22Rv1 (cell line): ENCODE data around the gene HECA.

Experiments used
- H3K27ac ChIP-seq: fragments of 450-650 bp; 2 replicates; pipeline ENCODE4 v1.5.1; 2017
- ZFX ChIP-seq: fragments of 450-650 bp; IDR thresholded peaks from 2 replicates; pipeline ENCODE4 v1.6.1; 2017; ENCODE audit warnings: antibody characterized with exemption, borderline replicate concordance
- TF ChIP-seq, protein P1 (sequence below): fragments of 450-650 bp; IDR thresholded peaks from 2 replicates; pipeline ENCODE4 v1.5.1; 2017; ENCODE audit warnings: mild to moderate bottlenecking

The HECA gene

GRCh38 chr6:139148557-139149235, 13.8 kb downstream of the HECA start:
- H3K27ac ChIP-seq, result no peak overlapping the region
- TF ChIP-seq, protein P1, sequence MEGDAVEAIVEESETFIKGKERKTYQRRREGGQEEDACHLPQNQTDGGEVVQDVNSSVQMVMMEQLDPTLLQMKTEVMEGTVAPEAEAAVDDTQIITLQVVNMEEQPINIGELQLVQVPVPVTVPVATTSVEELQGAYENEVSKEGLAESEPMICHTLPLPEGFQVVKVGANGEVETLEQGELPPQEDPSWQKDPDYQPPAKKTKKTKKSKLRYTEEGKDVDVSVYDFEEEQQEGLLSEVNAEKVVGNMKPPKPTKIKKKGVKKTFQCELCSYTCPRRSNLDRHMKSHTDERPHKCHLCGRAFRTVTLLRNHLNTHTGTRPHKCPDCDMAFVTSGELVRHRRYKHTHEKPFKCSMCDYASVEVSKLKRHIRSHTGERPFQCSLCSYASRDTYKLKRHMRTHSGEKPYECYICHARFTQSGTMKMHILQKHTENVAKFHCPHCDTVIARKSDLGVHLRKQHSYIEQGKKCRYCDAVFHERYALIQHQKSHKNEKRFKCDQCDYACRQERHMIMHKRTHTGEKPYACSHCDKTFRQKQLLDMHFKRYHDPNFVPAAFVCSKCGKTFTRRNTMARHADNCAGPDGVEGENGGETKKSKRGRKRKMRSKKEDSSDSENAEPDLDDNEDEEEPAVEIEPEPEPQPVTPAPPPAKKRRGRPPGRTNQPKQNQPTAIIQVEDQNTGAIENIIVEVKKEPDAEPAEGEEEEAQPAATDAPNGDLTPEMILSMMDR, result no peak
- no peak for TF ChIP-seq ZFX

DNA sequence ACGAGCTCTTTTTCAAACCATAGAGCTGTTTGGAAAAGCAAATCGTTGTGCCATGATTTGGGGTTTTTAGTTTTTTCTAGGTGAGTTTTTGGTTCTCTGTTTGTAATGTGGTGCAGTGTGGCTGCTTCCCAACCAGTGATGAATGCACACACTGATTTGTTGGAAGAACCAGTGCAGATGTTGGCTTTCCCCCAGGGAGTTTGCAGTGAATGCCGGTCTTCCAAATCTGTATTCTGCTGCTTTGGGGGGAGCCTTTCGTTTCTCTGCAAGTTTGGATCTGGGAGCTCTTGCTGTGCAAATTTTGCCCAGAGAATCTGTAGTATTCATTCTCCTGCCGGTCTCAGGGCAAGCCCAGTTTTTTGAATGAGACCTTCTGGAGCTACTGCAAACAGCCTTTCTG, 14.5 kb downstream of the HECA start:
- no peak overlapping the region for H3K27ac ChIP-seq
- TF ChIP-seq, protein P1, result no peak
- TF ChIP-seq ZFX, result no peak

- TF ChIP-seq, protein P1, result no peak
- no peak for TF ChIP-seq ZFX
- H3K27ac ChIP-seq, result no peak overlapping the region
These were observed 16.0 kb downstream of the HECA start for GRCh38 chr6:139150920-139151319.

GRCh38 chr6:139151425-139152087, 16.7 kb downstream of the HECA start:
- TF ChIP-seq, protein P1, result no peak
- no peak for TF ChIP-seq ZFX
- H3K27ac ChIP-seq, result no peak overlapping the region

- H3K27ac ChIP-seq, result no peak overlapping the region
- no peak for TF ChIP-seq ZFX
- TF ChIP-seq, protein P1, result no peak
These were observed 17.4 kb downstream of the HECA start for GRCh38 chr6:139152088-139152891.

GRCh38 chr6:139152892-139153271, 18.0 kb downstream of the HECA start:
- no peak overlapping the region for H3K27ac ChIP-seq
- TF ChIP-seq ZFX, result no peak

DNA sequence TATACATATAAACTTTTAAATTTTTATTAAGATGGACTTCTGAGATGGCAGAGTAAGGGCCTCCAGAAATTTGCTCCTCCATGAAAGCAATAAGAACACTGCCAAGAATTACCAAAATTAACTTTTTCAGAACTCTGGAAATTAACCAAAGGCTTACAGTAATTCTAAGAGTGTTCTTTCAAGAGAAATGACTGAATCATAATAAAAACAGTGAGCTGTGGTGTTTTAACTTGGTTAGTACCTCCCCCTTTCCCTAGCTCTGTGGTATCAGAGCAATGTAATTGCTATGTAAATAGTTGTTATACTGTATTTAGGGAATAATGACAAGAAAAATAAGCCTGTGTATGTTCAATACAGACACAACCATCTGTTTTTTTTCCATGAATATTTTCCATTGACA, 19.0 kb downstream of the HECA start:
- TF ChIP-seq, protein P1, result no peak
- TF ChIP-seq ZFX, result no peak
- H3K27ac ChIP-seq, result no peak overlapping the region
